Activated CD4-positive, alpha-beta T cell treated with anti-CD3 and anti-CD28 coated beads for 48 hours (primary cell): Measurements from ENCODE around the gene HLA-A.

ENCODE experiments used
- DNase-seq: peaks from one replicate; pipeline ENCODE4 v3.0.0-alpha.2; 2020

Gene HLA-A

DNA sequence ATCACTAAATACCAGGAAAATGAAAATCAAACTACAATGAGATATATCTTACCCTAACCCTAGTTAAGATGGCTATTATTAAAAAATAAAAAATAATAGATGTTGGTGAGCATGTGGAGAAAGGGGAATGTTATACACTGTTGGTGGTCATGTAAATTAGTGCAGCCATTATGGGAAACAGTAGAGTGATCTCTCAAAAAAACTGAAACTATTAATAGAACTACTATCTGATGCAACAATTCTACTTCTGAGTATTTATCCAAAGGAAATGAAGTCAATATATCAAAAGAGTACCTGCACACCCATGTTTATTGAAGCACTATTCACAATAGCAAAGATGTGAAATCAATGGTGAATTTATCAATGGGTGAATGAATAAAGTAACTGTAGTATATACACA, 48.6 kb downstream of the HLA-A start:
- no peak for DNase-seq

GRCh38 chr6:29992807-29993206, 50.5 kb downstream of the HLA-A start:
- peak; percentile 34 for DNase-seq

DNA sequence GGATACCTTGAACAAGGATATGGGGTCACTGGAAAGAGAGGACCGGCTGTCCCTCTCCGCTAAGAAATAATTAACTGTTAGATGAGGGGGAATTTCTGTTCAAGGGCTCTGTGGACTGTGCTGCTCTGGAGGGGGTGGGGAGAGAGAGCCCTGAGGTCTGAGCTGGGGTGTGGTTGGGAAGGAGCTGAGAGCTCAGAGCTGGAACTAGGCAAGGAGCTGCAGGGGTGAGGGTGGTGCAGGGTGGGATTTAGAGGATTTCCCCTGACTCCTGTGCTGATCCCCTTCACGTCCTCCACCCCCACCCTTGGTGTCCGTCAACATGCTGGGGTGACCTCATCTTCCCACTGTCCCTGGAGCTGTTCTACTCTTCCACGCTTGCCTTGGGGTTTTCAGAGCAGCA, 52.5 kb downstream of the HLA-A start:
- no peak for DNase-seq

GRCh38 chr6:29995340-29995777, 53.0 kb downstream of the HLA-A start:
- no peak for DNase-seq
